Activated B cell treated with CpG ODN at 0.5 μM for 24 hours (primary cell): Measurements from ENCODE around the gene IQUB. TPM values are rescaled to one million over a fixed set of nuclear protein-coding genes. Genes with fewer than 3 reads are reported as not detected.

Experiments
- ATAC-seq: fragments of 200-7000 bp; cut with Tn5 transposase; one replicate; pipeline ENCODE4 v1.10.0; 2021; ENCODE audit warnings: low read depth, mild to moderate bottlenecking, moderate library complexity
- CTCF ChIA-PET: fragments of 350-600 bp; sonication (Branson Sonifier 250); formaldehyde crosslinking; loops from one replicate; lab custom pipeline; 2021; ENCODE audit warnings: antibody characterized with exemption; lab: Charles Lee
- POLR2A ChIA-PET: fragments of 350-600 bp; sonication (Branson Sonifier 250); formaldehyde crosslinking; loops from one replicate; lab custom pipeline; 2021; ENCODE audit warnings: antibody characterized with exemption; lab: Charles Lee
- DNase-seq: peaks from one replicate; pipeline ENCODE4 v3.0.0; 2022
- H3K27ac Mint-ChIP-seq: one replicate; pipeline ENCODE4 v1.8.0; 2020; ENCODE audit warnings: mixed read lengths
- H3K27me3 Mint-ChIP-seq: one replicate; pipeline ENCODE4 v1.8.0; 2021; ENCODE audit warnings: mixed read lengths
- H3K36me3 Mint-ChIP-seq: one replicate; pipeline ENCODE4 v1.8.0; 2021; ENCODE audit warnings: low read depth, mixed read lengths
- H3K4me1 Mint-ChIP-seq: one replicate; pipeline ENCODE4 v1.8.0; 2021; ENCODE audit warnings: mixed read lengths
- H3K4me3 Mint-ChIP-seq: one replicate; pipeline ENCODE4 v1.8.0; 2020; ENCODE audit warnings: mild to moderate bottlenecking, mixed read lengths
- H3K9me3 Mint-ChIP-seq: one replicate; pipeline ENCODE4 v1.8.0; 2020; ENCODE audit warnings: mixed read lengths
- intact Hi-C: fragments of 100-400 bp; cut with micrococcal nuclease; formaldehyde crosslinking; loops from one replicate; pipeline ENCODE4 v1.15.1; 2024
- total RNA-seq: library from RNA; stranded (reverse); gene quantifications from 2 replicates; pipeline ENCODE4 v1.2.3, GENCODE V29; 2022
- TF ChIP-seq, protein P1 (sequence below): fragments of 200-600 bp; IDR thresholded peaks from one replicate; pipeline ENCODE4 v1.8.0; 2022; ENCODE audit warnings: antibody characterized with exemption, mild to moderate bottlenecking

The IQUB gene
- total RNA-seq, 1 donor from 2014 or later: 0.11 TPM

DNA sequence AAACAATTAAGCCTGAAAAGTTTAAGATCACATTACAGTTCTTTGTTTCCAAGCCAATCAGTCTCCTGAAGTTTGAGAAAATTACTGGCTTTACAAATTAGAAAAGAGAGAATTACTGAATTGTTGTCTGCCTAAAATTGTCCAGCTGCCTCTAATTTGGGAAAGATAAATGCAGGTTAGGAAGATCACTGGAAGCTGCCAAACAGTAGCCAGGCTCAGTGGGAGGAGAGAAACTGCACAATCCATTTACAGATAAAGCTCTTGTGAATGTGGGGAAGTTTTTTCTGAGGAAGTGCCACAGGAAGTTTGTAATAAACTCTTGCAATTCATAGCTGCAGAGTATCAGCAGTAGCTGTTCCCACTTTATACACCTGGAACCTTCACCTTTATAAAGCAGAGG, 100.7 kb downstream of the IQUB start:
- Mint-ChIP-seq H3K27ac (no peak overlapping the region), H3K4me3 (no peak overlapping the region), H3K9me3 (peaks cover 3% of the 10 kb centered on the region), H3K27me3 (no peaks in the 10 kb centered on the region), H3K4me1 (no peaks in the 10 kb centered on the region), H3K36me3 (no peaks in the 10 kb centered on the region)
- ATAC-seq (no peak), DNase-seq (no peak)
- ChIA-PET CTCF (no interaction called here), POLR2A (no interaction called here)
- intact Hi-C loops: no loop called here
- TF ChIP-seq, protein P1, sequence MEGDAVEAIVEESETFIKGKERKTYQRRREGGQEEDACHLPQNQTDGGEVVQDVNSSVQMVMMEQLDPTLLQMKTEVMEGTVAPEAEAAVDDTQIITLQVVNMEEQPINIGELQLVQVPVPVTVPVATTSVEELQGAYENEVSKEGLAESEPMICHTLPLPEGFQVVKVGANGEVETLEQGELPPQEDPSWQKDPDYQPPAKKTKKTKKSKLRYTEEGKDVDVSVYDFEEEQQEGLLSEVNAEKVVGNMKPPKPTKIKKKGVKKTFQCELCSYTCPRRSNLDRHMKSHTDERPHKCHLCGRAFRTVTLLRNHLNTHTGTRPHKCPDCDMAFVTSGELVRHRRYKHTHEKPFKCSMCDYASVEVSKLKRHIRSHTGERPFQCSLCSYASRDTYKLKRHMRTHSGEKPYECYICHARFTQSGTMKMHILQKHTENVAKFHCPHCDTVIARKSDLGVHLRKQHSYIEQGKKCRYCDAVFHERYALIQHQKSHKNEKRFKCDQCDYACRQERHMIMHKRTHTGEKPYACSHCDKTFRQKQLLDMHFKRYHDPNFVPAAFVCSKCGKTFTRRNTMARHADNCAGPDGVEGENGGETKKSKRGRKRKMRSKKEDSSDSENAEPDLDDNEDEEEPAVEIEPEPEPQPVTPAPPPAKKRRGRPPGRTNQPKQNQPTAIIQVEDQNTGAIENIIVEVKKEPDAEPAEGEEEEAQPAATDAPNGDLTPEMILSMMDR: no peak

DNA sequence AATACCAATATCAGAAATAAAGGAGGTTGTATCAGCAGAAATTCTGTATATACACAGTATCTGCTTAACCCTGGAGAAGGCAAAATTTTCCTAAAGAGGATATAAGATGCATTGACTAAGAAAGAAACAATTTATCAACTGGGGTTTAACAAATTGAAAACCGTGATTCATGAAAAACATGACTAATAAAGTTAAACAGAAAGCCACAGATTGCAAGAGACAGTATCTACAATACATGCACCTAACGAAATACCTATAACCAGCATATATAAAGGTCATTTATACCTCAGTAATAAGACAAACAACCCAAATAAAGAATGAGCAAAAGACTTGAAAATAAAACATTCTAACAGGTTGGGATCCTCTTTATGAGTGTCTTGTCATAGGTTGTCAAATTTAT, 101.8 kb downstream of the IQUB start:
- ChIA-PET POLR2A (no interaction called here), CTCF (no interaction called here)
- no peak overlapping the region for H3K27ac Mint-ChIP-seq
- no peaks in the 10 kb centered on the region for H3K36me3 Mint-ChIP-seq
- peaks cover 3% of the 10 kb centered on the region for H3K9me3 Mint-ChIP-seq
- H3K4me1 Mint-ChIP-seq: no peaks in the 10 kb centered on the region
- DNase-seq: no peak
- ATAC-seq: no peak
- TF ChIP-seq, protein P1: no peak
- H3K4me3 Mint-ChIP-seq: no peak overlapping the region
- no peaks in the 10 kb centered on the region for H3K27me3 Mint-ChIP-seq
- intact Hi-C loops: no loop called here

DNA sequence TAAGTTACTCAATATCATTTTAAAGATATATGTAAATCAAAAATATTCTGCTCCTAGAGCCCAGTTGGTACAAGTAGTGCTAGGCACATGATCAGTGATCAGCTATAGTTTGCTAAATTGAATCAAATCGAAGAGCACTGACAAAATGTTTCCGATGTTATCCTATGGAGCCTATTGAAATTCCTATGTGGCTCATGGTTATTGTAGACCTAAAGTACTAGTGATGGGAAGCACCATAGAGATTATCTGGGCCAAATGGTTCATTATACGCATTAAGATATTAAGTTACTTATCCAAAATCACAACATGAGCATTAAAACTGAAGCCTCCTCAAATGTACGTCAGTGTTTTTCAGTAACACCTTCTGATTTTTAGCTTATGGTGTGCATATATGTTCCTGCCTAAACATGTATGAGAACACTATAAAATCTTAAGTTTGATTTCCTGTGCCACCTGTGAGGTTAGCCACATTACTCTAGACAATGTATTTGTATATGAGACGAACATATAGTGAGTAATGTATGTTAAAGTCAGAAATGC, 103.2 kb downstream of the IQUB start:
- TF ChIP-seq, protein P1: no peak

DNA sequence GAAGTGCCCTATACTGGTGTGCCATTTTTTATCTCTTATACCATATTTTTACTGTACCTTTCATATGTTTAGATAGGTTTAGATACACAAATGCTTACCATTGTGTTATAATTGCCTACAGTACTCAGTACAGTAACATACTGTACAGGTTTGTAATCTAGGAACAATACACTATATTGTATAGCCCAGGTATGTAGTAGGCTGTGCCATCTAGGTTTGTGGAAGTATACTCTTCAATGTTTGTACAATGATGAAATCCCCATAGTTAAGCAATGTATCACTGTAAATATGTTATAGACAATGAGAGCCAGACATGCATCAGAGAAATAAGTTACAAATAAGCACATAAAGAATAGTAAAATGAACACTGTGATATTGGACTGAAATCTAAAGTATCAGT, 109.1 kb downstream of the IQUB start:
- ChIA-PET POLR2A (no interaction called here), CTCF (no interaction called here)
- H3K36me3 Mint-ChIP-seq: no peaks in the 10 kb centered on the region
- intact Hi-C loops: no loop called here
- TF ChIP-seq, protein P1: no peak
- H3K27ac Mint-ChIP-seq: no peak overlapping the region
- no peaks in the 10 kb centered on the region for H3K4me1 Mint-ChIP-seq
- H3K27me3 Mint-ChIP-seq: no peaks in the 10 kb centered on the region
- no peak overlapping the region for H3K4me3 Mint-ChIP-seq
- ATAC-seq (no peak), DNase-seq (no peak)
- H3K9me3 Mint-ChIP-seq: peaks cover 19% of the 10 kb centered on the region

More for the DNA sequence above, 103.2 kb downstream of the IQUB start:
- CTCF ChIA-PET: no interaction called here
- Mint-ChIP-seq H3K27ac (no peak overlapping the region), H3K4me1 (no peaks in the 10 kb centered on the region), H3K4me3 (no peak overlapping the region), H3K36me3 (no peaks in the 10 kb centered on the region), H3K9me3 (peaks cover 3% of the 10 kb centered on the region), H3K27me3 (no peaks in the 10 kb centered on the region)
- POLR2A ChIA-PET: no interaction called here
- DNase-seq (no peak), ATAC-seq (no peak)
- intact Hi-C loops: no loop called here

DNA sequence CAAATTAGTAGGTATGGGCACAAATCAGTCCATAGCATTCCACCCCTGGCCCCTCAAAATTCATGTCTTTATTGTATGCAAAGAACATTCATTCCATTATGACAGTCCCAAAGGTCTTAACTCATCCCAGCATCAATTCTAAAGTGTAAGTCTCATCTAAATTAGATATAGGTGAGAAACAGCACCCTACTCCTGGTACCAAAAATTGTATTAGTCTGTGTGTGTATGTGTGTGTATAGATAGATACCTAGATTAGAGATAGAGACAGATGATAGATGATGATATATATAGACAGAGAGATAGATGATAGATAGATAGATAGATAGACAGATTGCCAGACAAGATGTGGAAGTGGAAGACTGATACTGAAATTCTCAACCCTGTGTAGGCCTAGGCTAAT, 109.9 kb downstream of the IQUB start:
- no peaks in the 10 kb centered on the region for H3K4me1 Mint-ChIP-seq
- H3K4me3 Mint-ChIP-seq: no peak overlapping the region
- H3K9me3 Mint-ChIP-seq: peaks cover 22% of the 10 kb centered on the region
- intact Hi-C loops: no loop called here
- H3K27me3 Mint-ChIP-seq: no peaks in the 10 kb centered on the region
- H3K36me3 Mint-ChIP-seq: no peaks in the 10 kb centered on the region
- no peak for ATAC-seq
- POLR2A ChIA-PET: no interaction called here
- DNase-seq: no peak
- CTCF ChIA-PET: no interaction called here
- TF ChIP-seq, protein P1: no peak
- H3K27ac Mint-ChIP-seq: no peak overlapping the region
